Embryonic facial prominence (tissue), 1 donor: Measurements from ENCODE around the gene PSEN2.
"Not testable (repeated sequence)": the region's sequence is repeated elsewhere in the genome, so short reads cannot be mapped to it uniquely, and the experiment has no call there.

ENCODE experiments used
- DNase-seq: peaks from one replicate; pipeline ENCODE4 v3.0.0-alpha.2; 2016; ENCODE audit errors: extremely low spot score

Gene PSEN2

GRCh38 chr1:226916497-226916896, 46.1 kb downstream of the PSEN2 start:
- DNase-seq: no peak

- DNase-seq: no peak
Observed at GRCh38 chr1:226919587-226919986, 49.2 kb downstream of the PSEN2 start.

GRCh38 chr1:226919995-226920394, 49.6 kb downstream of the PSEN2 start:
- no peak for DNase-seq

DNA sequence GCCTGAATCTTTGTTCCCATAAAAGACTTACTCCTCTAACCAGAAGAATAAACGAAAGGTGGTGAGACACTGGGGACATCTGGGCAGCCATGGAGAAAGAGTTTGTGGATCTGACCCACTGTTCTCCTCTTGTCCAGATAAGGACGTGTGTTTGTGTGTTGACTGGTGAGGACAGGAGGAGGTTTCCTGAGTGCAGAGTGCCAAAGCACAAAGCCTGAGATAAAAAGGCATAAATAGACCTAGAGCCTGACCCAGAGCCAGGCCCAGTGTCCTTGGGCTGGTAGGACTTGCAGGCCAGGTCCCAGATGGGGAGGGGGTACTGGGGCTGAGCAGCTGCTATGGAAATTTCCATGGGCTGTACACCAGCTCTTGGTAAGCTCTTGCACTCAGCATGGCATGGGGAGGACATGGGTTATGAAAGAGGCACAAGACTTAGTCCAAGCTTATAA, 50.1 kb downstream of the PSEN2 start:
- DNase-seq: no peak

DNA sequence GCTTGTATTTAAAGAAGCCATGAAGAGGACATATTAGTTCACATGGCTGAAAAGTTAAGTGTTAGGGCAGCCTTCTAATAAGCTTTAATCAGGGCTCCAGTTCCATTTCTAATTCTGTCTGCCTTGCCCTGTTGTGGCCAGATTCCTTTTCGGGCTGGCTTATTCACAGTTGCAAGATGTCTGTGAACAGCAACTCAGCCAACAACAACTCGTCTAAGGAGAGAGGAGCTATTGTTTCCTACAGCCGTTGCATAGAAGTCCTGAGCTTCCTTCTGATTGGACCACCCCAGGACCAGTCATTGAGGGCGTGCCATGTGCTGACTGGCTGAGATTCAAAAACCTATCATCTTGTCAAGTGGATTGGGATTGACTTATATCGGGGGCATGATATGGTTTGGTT, 51.1 kb downstream of the PSEN2 start:
- DNase-seq: no peak

DNA sequence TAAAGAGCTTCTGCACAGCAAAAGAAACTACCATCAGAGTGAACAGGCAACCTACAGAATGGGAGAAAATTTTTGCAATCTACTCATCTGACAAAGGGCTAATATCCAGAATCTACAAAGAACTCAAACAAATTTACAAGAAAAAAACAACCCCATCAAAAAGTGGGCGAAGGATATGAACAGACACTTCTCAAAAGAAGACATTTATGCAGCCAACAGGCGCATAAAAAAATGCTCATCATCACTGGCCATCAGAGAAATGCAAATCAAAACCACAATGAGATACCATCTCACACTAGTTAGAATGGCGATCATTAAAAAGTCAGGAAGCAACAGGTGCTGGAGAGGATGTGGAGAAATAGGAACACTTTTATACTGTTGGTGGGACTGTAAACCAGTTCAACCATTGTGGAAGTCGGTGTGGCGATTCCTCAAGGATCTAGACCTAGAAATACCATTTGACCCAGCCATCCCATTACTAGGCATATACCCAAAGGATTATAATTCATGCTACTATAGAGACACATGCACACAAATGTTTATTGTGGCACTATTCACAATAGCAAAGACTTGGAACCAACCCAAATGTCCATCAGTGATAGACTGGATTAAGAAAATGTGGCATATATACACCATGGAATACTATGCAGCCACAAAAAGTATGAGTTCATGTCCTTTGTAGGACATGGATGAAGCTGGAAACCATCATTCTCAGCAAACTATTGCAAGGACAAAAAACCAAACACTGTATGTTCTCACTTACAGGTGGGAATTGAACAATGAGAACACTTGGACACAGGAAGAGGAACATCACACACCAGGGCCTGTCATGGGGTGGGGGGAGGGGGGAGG, 59.1 kb downstream of the PSEN2 start:
- DNase-seq: not testable (repeated sequence)

GRCh38 chr1:226934483-226935237, 64.2 kb downstream of the PSEN2 start:
- no peak for DNase-seq

GRCh38 chr1:226937940-226938725, 67.7 kb downstream of the PSEN2 start:
- DNase-seq: no peak

DNA sequence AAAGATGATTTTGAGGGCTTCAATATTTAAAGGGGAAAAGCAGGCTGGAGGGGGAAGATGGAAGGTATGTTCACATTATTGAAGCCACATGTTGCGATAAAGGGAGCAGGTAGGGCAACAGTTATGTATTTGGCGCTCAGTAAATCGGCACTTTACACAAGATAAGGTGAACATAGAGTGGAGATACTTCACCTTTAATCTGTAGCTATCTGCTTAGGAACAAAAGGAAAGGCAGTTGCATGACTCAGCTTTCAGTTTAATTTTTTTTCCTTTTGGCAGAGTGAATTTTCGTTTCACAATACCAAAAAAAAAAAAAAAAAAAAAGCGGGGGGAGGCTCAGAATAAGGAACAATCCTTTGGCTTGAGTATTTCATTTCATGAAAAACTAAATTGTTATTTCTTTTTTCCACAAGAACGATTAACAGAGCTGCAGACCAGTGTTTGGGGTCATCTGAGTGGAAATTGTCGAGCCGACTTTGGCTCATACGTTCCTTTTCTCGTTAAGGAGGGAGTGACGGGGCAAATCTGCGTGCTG, 68.6 kb downstream of the PSEN2 start:
- no peak for DNase-seq

DNA sequence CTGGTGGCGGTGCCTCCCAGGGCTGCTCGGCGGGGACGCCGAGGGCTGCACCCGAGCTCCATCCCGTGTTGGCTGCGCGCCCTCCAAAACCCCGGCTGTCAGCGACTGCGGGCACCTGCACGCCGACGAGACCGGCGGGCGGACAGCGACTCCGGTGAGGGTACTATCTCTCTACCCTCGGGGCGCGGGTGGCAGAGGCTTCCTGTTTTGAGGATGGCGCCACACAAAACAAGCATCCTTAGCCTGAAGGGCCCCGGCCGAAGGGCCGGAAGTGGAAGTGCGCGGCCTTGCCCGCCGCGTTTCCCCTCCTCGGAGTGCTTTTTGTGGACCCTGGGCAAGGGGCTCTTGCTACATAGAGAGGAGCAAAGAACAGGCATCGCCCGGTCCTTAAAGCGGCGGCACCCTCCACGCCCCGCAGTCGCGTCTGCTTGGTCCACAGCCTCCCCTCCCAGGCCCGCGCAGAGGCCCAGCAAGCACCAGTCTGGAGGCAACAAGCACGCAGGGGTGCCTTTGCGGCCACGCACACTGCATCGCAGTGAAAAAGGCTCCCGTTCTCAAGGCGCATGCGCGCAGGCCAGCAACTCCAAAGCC, 69.1 kb downstream of the PSEN2 start:
- peak; percentile 8 for DNase-seq

DNA sequence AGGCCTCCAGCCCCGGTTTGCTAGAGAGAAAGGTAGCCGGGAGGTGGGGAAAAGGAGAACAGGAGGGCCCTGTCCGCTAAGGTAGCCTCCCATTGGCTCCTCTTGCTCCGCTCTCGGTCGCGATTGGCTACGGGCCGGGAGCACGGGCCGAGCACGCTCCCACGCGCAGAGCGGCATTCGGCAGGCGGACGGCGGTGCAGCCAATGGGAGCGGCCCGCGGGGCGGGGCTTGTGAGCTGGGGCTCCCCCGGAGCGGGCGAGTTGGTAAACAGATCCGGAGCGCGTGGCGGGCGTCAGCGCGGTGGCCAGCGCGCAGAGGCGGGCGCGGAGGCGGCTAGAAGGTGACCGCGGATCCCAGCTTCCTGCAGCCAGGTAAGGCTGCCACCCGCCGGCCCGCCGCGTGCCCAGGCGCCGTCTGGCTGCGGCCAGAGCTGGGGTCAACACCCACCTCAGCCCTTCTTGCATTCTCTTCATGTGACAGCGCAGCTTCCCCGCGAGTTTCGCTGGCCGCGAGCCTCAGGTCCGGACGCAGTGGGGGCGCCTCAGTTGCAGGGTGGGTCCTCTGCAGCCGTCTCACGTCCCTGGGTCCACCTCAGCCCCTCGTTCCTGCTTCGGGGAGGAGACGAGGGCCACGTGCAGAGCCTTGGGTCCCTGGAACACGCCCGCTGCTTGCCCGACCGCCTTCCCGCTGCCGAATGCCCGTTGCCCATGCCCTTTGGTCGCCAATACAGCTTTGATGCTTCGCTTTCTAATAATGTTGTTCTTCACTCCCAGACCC, 69.8 kb downstream of the PSEN2 start, which contains the start of gene COQ8A:
Gene COQ8A (plus strand): TSS at position 266 of the 777 bp plus-strand sequence. CDS start 21,092 bp downstream, outside the sequence.
- DNase-seq: peak; percentile 98

GRCh38 chr1:226940806-226941067, 70.3 kb downstream of the PSEN2 start:
- no peak for DNase-seq

GRCh38 chr1:226942392-226942791, 72.0 kb downstream of the PSEN2 start:
- no peak for DNase-seq

GRCh38 chr1:226943156-226943555, 72.7 kb downstream of the PSEN2 start:
- no peak for DNase-seq

GRCh38 chr1:226943927-226944326, 73.5 kb downstream of the PSEN2 start:
- no peak for DNase-seq

DNA sequence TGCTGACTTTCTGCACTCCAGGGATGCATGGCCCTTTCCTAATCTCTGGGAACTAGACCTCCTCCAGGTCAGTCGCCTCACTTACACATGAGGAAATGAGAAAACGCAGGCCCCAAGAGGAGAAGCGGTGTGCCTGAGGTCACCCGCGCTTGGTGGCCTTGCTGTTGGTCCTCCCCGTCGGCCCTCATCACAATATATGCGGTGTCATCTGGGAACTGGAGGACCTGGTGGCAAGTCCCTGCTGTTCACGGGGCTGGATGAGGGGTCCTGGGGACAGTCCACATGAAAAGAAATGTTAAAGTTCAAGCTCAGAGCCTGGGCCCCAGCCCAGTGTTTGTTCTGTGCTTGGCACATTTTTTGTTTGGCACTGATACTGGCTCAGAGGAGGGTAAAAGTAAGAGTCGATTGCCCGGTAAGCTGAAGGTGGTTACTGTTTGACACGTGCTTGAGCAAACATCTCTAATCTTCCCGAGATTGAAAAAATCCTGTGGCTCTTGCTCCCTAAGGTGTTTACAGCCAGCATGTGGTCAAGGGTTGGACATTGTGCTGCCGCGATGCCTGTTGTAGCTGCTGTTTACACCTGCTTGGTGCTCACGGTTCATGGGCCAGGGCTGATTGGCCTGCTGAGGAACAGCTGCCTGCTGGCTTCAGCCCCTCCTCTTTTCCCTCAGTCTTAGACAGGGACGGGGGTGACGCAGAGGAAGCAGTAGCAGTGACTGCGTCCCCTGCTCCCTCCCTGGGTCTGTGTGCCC, 74.9 kb downstream of the PSEN2 start:
- DNase-seq: no peak
